Ishikawa (cell line): ENCODE measurements around the gene DYRK4.

Experiments used
- CEBPB ChIP-seq: IDR thresholded peaks from 2 replicates; pipeline ENCODE4 v1.6.1; 2012
- EGR1 ChIP-seq: IDR thresholded peaks from 2 replicates; pipeline ENCODE4 v1.6.1; 2012
- EP300 ChIP-seq: IDR thresholded peaks from 2 replicates; pipeline ENCODE4 v1.6.1; 2012; ENCODE audit warnings: borderline replicate concordance
- FOXM1 ChIP-seq: IDR thresholded peaks from 2 replicates; pipeline ENCODE4 v1.6.1; 2012; ENCODE audit warnings: low read depth, borderline replicate concordance
- NFIC ChIP-seq: IDR thresholded peaks from 2 replicates; pipeline ENCODE4 v1.6.1; 2012
- RAD21 ChIP-seq: IDR thresholded peaks from 2 replicates; pipeline ENCODE4 v1.6.1; 2012; ENCODE audit warnings: low read depth
- TAF1 ChIP-seq: IDR thresholded peaks from 2 replicates; pipeline ENCODE4 v1.6.1; 2012; ENCODE audit warnings: low read depth, mild to moderate bottlenecking
- TCF12 ChIP-seq: IDR thresholded peaks from 2 replicates; pipeline ENCODE4 v1.6.1; 2012; ENCODE audit warnings: low read depth
- TEAD4 ChIP-seq: IDR thresholded peaks from 2 replicates; pipeline ENCODE4 v1.6.1; 2012
- YY1 ChIP-seq: IDR thresholded peaks from 2 replicates; pipeline ENCODE4 v1.6.1; 2012; ENCODE audit warnings: low read depth
- TF ChIP-seq, protein P1 (sequence below): IDR thresholded peaks from 2 replicates; pipeline ENCODE4 v1.6.1; 2012
- TF ChIP-seq, protein P2 (sequence below): IDR thresholded peaks from 2 replicates; pipeline ENCODE4 v1.6.1; 2012

- TF ChIP-seq EP300 (no peak), TAF1 (no peak), RAD21 (no peak), TCF12 (no peak), EGR1 (no peak), FOXM1 (no peak), YY1 (no peak), CEBPB (no peak), TEAD4 (no peak), NFIC (no peak)
- TF ChIP-seq, protein P1, sequence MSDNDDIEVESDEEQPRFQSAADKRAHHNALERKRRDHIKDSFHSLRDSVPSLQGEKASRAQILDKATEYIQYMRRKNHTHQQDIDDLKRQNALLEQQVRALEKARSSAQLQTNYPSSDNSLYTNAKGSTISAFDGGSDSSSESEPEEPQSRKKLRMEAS = no peak
- TF ChIP-seq, protein P2, sequence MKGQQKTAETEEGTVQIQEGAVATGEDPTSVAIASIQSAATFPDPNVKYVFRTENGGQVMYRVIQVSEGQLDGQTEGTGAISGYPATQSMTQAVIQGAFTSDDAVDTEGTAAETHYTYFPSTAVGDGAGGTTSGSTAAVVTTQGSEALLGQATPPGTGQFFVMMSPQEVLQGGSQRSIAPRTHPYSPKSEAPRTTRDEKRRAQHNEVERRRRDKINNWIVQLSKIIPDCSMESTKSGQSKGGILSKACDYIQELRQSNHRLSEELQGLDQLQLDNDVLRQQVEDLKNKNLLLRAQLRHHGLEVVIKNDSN = no peak
These were observed 24.5 kb downstream of the DYRK4 start for GRCh38 chr12:4586500-4586899.
